ENCODE results near the gene FKBP2. TPM values are rescaled to one million over a fixed set of nuclear protein-coding genes. Genes with fewer than 3 reads are reported as not detected.
A peak's percentile ranks its signal among the peaks of the same experiment; 100 is the strongest.

The FKBP2 gene
- total and polyA plus RNA-seq, 4 donors: 65.2 to 397 (median 150) TPM

GRCh38 chr11:64251753-64252002 is 10.8 kb downstream of the FKBP2 start:
- Histone ChIP-seq H3K4me1 (ENCODE audit: control insufficient read depth in 5 of 5, insufficient read depth in 5 of 5, low read length in 5 of 5) (peaks cover 0 to 26% (median 9%) of the 10 kb centered on the region in 5 donors), H3K4me3 (peak overlapping the region; percentile 62), H3K9me3 (ENCODE audit: control insufficient read depth in 4 of 4, insufficient read depth in 3 of 4, low read length in 3 of 4) (no peaks in the 10 kb centered on the region), H3K27ac (ENCODE audit: low read depth in 1 of 2, low read length in 1 of 2) (peak overlapping the region; percentile 24 to 63), H3K9ac (ENCODE audit: insufficient read depth in 1 of 2, low read length in 2 of 2) (peak overlapping the region in 1 of 2 donors; percentile 58), H3K27me3 (ENCODE audit: control insufficient read depth in 3 of 3, insufficient read depth in 3 of 3, low read length in 2 of 3) (no peaks in the 10 kb centered on the region), H3K36me3 (ENCODE audit: control insufficient read depth in 4 of 4, insufficient read depth in 4 of 4, low read length in 4 of 4) (peaks cover 0 to 22% (median 3%) of the 10 kb centered on the region in 4 donors)
- 0 to 2% methylated on average over 17 to 18 of the region's 18 CpGs for WGBS, 2 donors
- DNase-seq (no peak), ATAC-seq (ENCODE audit: insufficient read depth, low FRiP score) (no peak)
- no peak for TF ChIP-seq CTCF (IDR thresholded peaks at IDR 0.05; ENCODE audit: control extremely low read depth, extremely low read depth)

GRCh38 chr11:64252003-64252872 is 11.3 kb downstream of the FKBP2 start:
- no peaks in the 10 kb centered on the region for H3K9me3 ChIP-seq (ENCODE audit: control insufficient read depth in 4 of 4, insufficient read depth in 3 of 4, low read length in 3 of 4)
- 3 to 4% methylated on average over 22 to 23 of the region's 23 CpGs for WGBS, 2 donors
- H3K4me3 ChIP-seq: peak overlapping the region; percentile 62
- DNase-seq (peak; percentile 29 to 52 (median 40)), ATAC-seq (ENCODE audit: insufficient read depth, low FRiP score) (peak; percentile 63)
- peak overlapping the region in 1 of 2 donors; percentile 35 for H3K27ac ChIP-seq (ENCODE audit: low read depth in 1 of 2, low read length in 1 of 2)
- peaks cover 0 to 23% (median 3%) of the 10 kb centered on the region in 4 donors for H3K36me3 ChIP-seq (ENCODE audit: control insufficient read depth in 4 of 4, insufficient read depth in 4 of 4, low read length in 4 of 4)
- no peak for TF ChIP-seq CTCF (IDR thresholded peaks at IDR 0.05; ENCODE audit: control extremely low read depth, extremely low read depth)
- H3K27me3 ChIP-seq (ENCODE audit: control insufficient read depth in 3 of 3, insufficient read depth in 3 of 3, low read length in 2 of 3): no peaks in the 10 kb centered on the region
- peaks cover 0 to 23% (median 9%) of the 10 kb centered on the region in 5 donors for H3K4me1 ChIP-seq (ENCODE audit: control insufficient read depth in 5 of 5, insufficient read depth in 5 of 5, low read length in 5 of 5)
- peak overlapping the region in 1 of 2 donors; percentile 58 for H3K9ac ChIP-seq (ENCODE audit: insufficient read depth in 1 of 2, low read length in 2 of 2)

GRCh38 chr11:64253043-64253442 is 12.1 kb downstream of the FKBP2 start:
- no peak overlapping the region for H3K9ac ChIP-seq (ENCODE audit: insufficient read depth in 1 of 2, low read length in 2 of 2)
- H3K4me1 ChIP-seq (ENCODE audit: control insufficient read depth in 5 of 5, insufficient read depth in 5 of 5, low read length in 5 of 5): peaks cover 0 to 18% (median 9%) of the 10 kb centered on the region in 5 donors
- ATAC-seq (ENCODE audit: insufficient read depth, low FRiP score) (no peak), DNase-seq (no peak)
- no peak overlapping the region for H3K27ac ChIP-seq (ENCODE audit: low read depth in 1 of 2, low read length in 1 of 2)
- WGBS, 2 donors: 78 to 80% methylated on average over 8 of the region's 8 CpGs
- no peaks in the 10 kb centered on the region for H3K27me3 ChIP-seq (ENCODE audit: control insufficient read depth in 3 of 3, insufficient read depth in 3 of 3, low read length in 2 of 3)
- TF ChIP-seq CTCF (IDR thresholded peaks at IDR 0.05; ENCODE audit: control extremely low read depth, extremely low read depth): no peak
- peaks cover 0 to 25% (median 4%) of the 10 kb centered on the region in 4 donors for H3K36me3 ChIP-seq (ENCODE audit: control insufficient read depth in 4 of 4, insufficient read depth in 4 of 4, low read length in 4 of 4)
- H3K4me3 ChIP-seq: no peak overlapping the region
- H3K9me3 ChIP-seq (ENCODE audit: control insufficient read depth in 4 of 4, insufficient read depth in 3 of 4, low read length in 3 of 4): no peaks in the 10 kb centered on the region
